DOHH2 (cell line): ENCODE data around the gene IPO5.
"Not testable (repeated sequence)": the region's sequence is repeated elsewhere in the genome, so short reads cannot be mapped to it uniquely, and the experiment has no call there.

Experiments used
- EZH2phosphoT487 ChIP-seq: fragments of 200-600 bp; sonication (generic); IDR thresholded peaks from 2 replicates; pipeline ENCODE4 v1.6.1; 2017; ENCODE audit warnings: borderline replicate concordance, mild to moderate bottlenecking, antibody characterized with exemption, low read length, moderate library complexity, mixed read lengths
- TF ChIP-seq, protein P1 (sequence below): fragments of 200-600 bp; sonication (generic); IDR thresholded peaks from one replicate; pipeline ENCODE4 v1.5.1; 2014; ENCODE audit warnings: antibody characterized with exemption, mild to moderate bottlenecking, low read depth, low read length; ENCODE audit not compliant: poor library complexity, severe bottlenecking

DNA sequence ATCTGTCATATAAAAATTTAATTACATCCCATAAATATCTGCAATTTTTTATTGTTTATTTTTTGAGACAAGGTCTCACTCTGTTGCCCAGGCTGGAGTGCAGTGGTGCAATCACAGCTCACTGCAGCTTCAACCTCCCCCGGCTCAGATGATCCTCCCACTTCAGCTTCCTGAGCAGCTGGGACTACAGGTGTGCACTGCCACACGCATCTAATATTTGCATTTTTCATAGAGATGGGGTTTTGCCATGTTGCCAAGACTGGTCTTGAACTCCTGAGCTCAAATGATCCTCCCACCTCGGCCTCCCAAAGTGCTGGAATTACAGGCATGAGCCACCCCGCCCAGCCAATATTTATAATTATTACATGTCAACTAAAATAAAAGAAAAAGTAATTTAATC lies 644 bp upstream of the IPO5 start:
- TF ChIP-seq, protein P1, sequence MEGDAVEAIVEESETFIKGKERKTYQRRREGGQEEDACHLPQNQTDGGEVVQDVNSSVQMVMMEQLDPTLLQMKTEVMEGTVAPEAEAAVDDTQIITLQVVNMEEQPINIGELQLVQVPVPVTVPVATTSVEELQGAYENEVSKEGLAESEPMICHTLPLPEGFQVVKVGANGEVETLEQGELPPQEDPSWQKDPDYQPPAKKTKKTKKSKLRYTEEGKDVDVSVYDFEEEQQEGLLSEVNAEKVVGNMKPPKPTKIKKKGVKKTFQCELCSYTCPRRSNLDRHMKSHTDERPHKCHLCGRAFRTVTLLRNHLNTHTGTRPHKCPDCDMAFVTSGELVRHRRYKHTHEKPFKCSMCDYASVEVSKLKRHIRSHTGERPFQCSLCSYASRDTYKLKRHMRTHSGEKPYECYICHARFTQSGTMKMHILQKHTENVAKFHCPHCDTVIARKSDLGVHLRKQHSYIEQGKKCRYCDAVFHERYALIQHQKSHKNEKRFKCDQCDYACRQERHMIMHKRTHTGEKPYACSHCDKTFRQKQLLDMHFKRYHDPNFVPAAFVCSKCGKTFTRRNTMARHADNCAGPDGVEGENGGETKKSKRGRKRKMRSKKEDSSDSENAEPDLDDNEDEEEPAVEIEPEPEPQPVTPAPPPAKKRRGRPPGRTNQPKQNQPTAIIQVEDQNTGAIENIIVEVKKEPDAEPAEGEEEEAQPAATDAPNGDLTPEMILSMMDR: not testable (repeated sequence)
- TF ChIP-seq EZH2phosphoT487: not testable (repeated sequence)
